DMS153 (cell line): ENCODE measurements around the gene INHBB.

Source experiments
- DNase-seq: peaks from one replicate; lab custom pipeline; 2025; lab: John Stamatoyannopoulos, UW

Gene INHBB

DNA sequence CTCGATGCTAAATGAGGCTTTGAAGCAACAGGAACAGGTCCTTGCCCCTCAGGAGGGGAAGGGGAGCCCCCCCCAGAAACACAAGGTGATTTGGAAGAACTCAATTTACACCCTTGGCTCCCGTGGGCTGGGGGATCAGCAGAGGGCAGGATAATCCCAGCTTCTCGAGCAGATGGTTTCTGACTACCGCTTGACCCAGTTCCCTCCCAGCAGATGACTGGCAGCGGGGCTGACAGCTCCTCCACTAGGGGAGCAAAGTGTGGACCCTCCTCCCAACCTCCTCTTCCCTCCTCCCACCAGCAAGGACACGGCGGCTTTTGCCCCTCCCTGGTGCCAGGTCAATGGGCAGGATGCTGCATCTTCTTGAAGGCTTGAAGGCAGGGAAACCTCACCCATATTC lies 3.5 kb upstream of the INHBB start:
- no peak for DNase-seq

GRCh38 chr2:120343100-120343432 lies 2.9 kb upstream of the INHBB start:
- DNase-seq, result no peak

DNA sequence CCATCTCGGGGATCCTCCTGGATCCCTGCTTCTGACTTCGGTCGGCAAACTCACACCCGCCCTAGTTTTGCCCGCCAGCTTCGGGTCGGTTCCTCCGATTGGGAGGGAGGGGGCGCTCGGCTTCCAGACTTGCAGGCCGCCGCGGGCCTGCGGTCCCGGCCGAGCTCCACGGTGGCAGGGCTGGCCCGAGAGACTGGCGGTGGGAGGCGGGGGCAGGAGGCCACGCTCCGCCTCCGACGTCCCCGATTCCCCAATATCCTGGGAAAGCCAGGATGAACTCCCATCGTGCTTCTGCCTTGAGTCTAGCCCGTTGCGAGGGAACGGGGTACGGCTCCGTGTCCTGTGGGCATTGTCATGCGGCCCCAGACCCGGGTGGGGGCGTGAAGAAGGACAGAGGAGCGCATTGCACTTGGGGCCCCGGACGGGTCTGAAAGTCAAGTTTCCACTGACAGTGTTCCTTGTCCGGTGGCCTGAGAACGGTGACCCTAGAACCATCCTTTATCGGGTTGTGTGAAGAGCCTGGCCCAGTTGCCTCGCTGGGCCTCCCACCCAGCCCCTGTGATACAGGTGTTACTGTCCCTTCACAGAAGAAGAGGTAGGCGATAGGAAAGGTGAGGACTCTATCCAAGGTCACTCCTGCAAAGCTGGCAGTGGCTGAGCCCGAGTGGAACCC lies 2.4 kb upstream of the INHBB start:
- peak; percentile 73 for DNase-seq

GRCh38 chr2:120344214-120344975 lies 1.5 kb upstream of the INHBB start:
- DNase-seq, result peak; percentile 11

DNA sequence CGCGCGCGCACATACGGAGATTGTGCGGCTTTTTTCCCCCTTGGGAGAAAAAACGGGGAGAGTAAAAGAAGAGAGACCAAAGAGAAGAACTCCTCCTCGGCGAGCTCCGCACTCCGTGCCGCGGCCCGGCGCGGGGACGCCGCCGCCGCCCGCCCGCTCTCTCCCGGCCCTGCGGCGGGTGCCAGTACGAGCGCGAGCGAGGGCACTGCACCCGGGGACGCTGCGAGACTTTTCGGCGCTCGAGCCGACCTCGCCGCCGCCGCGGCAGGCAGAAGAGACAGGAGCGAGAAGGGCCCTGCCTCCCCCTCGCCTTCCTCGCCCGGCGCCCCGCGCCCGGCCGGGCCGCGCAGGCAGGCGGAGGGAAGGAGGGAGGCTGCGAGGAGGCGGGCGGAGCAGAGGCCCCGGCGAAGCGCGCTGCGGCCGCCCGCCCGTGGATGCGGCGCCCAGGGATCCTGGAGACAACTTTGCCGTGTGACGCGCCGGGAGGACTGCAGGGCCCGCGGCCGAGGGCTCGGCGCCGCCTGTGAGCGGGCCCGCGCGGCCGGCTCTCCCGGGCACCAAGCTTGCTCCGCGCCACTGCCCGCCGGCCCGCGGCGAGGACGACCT lies 857 bp upstream of the INHBB start:
- DNase-seq, result no peak

DNA sequence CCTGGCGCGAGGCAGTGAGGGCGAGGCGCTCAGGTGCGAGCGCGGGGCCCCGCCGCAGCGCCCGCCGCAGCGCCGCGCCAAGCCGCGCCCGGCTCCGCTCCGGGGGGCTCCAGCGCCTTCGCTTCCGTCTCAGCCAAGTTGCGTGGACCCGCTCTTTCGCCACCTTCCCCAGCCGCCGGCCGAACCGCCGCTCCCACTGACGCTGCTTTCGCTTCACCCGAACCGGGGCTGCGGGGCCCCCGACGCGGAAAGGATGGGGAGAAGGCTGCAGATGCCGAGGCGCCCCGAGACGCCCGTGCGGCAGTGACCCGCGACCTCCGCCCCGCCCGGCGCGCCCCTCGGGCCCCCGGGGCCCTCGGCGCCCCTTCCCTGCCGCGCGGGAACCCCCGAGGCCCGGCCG lies 328 bp upstream of the INHBB start:
- DNase-seq, result no peak

DNA sequence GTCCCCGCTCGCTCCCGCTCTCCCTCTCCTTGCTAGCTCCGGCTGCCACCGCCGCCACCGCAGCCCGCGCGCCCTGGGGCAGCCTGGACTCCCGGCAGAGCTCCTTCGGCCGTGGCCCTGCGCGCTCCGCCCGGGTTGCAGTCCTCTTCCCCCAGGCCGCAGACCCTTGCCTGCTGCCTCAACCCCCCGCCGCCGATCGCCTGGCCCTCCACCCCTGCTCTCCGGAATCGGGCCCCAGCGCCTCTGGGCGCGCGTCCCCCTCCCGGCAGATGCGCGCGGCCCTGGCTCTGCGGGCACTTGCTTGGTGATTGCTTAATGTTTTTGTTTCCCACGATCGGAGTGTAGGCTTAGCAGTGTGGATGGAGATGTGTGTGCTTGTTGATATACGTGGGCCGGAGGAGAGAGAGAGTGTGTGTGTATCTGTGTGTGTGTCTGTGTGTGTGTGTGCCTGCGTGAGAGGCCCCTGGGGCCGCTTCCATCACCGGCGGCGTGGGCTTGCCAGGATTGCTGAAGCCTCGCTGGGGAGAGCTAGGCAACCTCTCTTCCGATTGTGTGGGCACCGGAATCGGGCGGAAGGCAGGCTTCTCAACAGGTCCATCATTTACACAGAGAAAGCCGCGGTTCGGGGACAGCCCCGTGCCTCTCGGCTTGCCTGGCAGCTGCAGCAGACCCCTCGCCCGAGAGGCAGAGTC lies 877 bp downstream of the INHBB start:
- DNase-seq, result no peak

- no peak for DNase-seq
Measured at GRCh38 chr2:120347396-120348060, 1.6 kb downstream of the INHBB start.

GRCh38 chr2:120348134-120348736 lies 2.3 kb downstream of the INHBB start:
- DNase-seq, result peak; percentile 53

- no peak for DNase-seq
Measured at GRCh38 chr2:120348737-120349439, 3.0 kb downstream of the INHBB start.

GRCh38 chr2:120349440-120349921 lies 3.5 kb downstream of the INHBB start:
- no peak for DNase-seq

GRCh38 chr2:120350080-120350479 lies 4.1 kb downstream of the INHBB start:
- no peak for DNase-seq

DNA sequence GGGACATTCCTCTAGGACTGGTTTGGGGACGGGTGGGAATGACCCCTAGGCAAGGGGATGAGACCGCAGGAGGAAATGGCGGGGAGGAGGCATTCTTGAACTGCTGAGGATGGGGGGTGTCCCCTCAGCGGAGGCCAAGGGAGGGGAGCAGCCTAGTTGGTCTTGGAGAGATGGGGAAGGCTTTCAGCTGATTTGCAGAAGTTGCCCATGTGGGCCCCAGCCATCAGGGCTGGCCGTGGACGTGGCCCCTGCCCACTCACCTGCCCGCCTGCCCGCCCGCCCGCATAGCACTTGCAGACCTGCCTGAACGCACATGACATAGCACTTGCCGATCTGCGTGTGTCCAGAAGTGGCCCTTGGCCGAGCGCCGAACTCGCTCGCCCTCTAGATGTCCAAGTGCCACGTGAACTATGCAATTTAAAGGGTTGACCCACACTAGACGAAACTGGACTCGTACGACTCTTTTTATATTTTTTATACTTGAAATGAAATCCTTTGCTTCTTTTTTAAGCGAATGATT lies 4.9 kb downstream of the INHBB start:
- DNase-seq, result no peak

DNA sequence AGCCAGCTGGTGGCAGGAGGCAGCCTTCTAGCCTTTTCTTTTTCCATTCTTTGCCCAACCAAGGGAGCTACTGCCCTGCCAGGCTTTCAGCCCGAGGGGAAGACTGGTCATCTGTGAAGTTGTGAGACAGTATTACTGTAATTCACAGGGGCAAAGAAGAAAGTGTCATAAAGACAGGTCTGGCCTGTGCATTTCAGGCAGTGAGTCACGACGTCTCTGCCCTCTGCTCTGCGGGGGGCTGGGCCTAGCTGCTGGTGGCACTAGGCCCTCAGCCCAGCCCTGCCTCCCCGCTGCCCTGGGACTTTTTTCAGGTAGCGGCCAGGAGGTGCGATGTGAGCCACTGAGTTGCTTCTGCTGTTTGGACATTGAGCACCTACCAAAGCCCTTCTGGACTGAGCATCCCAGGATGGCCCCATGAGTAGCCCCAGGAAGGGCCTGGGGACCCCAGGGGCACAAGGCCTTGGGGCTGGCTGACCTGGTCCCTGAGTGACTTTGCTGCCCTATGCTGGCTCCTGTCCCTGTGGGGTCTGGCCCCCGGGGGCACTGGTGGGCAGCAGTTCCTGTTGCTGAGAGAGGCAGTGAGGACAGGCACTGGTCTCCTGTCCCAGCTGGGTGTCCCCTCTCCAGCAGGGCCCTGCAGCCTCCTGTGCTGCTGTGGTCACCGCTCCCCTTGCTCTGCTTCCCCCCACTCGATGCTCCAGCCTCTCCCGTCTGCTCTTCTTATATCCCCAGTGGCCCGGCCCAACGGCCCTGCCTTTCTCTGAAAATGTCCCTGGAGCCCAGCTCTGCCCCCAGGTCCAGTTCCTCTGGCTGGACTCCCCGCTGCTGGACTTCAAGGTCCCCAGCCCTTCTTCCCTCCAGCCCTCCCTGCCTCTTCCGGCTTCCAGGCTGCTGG lies 7.0 kb downstream of the INHBB start:
- DNase-seq, result no peak

DNA sequence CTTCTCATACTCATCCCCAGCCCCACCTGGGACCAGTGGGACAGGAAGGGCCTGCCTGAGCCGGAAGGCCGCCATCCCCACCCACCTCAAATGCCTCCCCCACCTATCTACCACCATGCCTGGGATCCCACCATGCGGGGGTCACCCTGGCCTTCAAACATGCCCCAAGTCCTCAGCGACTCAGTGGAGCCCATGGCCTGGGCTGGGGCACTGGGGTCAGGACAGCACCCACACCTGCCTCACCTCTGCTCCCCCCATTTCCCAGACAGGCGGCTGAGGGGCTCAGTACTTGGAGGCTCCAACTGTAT lies 7.6 kb downstream of the INHBB start:
- no peak for DNase-seq

GRCh38 chr2:120353931-120354330 lies 8.0 kb downstream of the INHBB start:
- no peak for DNase-seq

DNA sequence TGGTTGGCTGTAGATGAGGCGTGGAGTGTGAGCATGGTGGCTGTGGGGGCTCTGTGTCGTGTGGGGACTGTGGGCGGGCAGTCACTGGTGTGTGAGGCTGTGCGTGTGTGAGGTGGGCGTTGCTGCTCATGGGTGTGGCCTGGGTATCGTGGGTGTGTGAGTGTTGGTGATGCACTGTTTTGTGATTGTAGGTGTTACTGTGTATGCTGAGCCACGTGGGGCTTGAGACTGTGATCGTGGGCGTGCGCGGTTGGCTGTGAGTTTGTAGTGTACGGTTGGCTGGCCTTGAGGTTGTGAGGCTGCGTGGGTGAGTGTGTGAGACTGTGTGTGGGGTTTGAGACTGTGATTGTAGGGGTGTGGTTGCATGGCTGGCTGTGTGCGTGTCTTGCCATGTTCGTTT lies 8.5 kb downstream of the INHBB start:
- DNase-seq, result no peak

- no peak for DNase-seq
Measured at GRCh38 chr2:120354935-120355779, 9.2 kb downstream of the INHBB start.

DNA sequence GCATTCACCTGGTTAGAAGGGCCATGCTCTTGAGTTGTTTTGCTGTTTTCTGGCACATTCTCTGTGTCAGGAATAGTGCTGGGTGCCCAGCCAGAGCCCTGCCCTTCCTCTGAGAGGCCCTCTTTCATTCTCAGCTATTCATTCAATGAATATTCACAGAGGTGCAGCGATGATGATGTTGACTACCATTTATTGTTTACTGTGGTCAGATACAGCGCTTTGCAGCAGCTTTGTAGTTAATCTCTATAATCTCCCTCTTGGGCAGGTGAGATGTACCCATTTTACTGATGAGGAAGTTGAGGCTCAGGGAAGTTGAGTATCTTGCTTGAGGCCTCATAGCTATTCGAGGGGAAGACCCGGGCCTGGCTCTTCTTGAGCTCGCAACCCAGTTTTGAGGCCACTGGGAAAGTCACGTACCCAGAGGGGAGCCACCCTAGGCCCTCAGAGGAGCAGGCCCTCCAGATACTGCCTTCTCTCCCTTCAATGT lies 9.9 kb downstream of the INHBB start:
- DNase-seq, result no peak
